ENCODE measurements around the gene ERN1.

DNA sequence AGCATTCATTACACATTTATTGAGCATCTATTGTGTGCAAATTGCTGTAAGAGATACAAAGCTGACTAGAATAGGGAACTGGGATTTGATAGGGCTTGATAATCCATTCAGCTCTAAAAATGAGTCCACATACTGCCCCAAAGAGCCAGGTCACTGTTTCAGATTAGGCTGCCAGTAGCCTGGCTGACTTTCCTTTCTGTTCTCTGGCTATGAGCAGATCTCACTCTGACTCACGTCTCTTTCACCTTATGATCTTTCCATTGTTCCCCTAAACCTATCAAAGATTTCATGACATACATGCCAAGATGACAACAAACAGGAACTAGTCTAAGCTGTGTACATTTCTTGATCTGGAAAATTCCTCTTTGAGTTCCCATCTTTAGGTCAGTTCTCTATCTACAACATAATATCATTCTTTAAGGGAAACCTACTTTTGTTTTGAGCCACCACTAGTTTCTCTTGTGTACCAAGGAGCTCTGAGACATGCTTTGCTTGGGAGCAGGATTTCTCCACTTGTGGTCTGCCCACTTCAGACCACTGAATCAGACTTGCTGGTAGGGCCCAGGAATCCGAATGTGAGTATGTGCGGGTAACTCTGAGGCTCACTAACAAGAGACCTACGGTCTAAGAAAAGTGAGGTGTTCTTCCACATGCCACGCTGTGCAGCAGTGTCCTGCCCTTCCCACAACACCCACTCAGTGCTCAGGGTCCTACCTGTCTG lies 68.6 kb downstream of the ERN1 start:
- TF ChIP-seq, protein P1, sequence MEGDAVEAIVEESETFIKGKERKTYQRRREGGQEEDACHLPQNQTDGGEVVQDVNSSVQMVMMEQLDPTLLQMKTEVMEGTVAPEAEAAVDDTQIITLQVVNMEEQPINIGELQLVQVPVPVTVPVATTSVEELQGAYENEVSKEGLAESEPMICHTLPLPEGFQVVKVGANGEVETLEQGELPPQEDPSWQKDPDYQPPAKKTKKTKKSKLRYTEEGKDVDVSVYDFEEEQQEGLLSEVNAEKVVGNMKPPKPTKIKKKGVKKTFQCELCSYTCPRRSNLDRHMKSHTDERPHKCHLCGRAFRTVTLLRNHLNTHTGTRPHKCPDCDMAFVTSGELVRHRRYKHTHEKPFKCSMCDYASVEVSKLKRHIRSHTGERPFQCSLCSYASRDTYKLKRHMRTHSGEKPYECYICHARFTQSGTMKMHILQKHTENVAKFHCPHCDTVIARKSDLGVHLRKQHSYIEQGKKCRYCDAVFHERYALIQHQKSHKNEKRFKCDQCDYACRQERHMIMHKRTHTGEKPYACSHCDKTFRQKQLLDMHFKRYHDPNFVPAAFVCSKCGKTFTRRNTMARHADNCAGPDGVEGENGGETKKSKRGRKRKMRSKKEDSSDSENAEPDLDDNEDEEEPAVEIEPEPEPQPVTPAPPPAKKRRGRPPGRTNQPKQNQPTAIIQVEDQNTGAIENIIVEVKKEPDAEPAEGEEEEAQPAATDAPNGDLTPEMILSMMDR (IDR thresholded peaks at IDR 0.05): no peak
- no peak for TF ChIP-seq POLR2A (IDR thresholded peaks at IDR 0.05)
